HEK293 (cell line): ENCODE results near the gene SLC39A10.

Experiments used
- CTCF ChIA-PET: fragments of 350-600 bp; formaldehyde crosslinking; extraction: SDS; loops from one replicate; lab custom pipeline; 2021; ENCODE audit warnings: antibody characterized with exemption; lab: Yijun Ruan, JAX
- POLR2A ChIA-PET: fragments of 300-600 bp; formaldehyde crosslinking; extraction: SDS; loops from one replicate; lab custom pipeline; 2020; ENCODE audit warnings: antibody characterized with exemption, inconsistent platforms; lab: Yijun Ruan, JAX
- H3K27ac ChIP-seq: fragments of 200-500 bp; sonication (Bioruptor generic); 2 replicates; pipeline ENCODE4 v1.5.1; 2014; ENCODE audit warnings: low read depth, low read length, control low read depth, inconsistent platforms; ENCODE audit errors: extremely low read depth
- H3K36me3 ChIP-seq, 2 experiments: fragments of 200-500 bp in 1 of 2; sonication (Bioruptor generic) in 1 of 2; 1 replicate in 1 of 2; 2 replicates in 1 of 2; pipeline ENCODE4 v1.5.1; 2014 to 2017; ENCODE audit warnings: inconsistent platforms in 2 of 2, low read length in 2 of 2; ENCODE audit not compliant: control insufficient read depth in 2 of 2, insufficient read depth in 1 of 2
- H3K4me1 ChIP-seq: fragments of 200-500 bp; sonication (Bioruptor generic); 2 replicates; pipeline ENCODE4 v1.5.1; 2014; ENCODE audit warnings: mild to moderate bottlenecking, low read length, inconsistent platforms; ENCODE audit not compliant: control insufficient read depth, insufficient read depth
- H3K4me3 ChIP-seq: 2 replicates; pipeline ENCODE4 v1.5.1; 2011; ENCODE audit warnings: low read depth, mild to moderate bottlenecking, control low read depth, low read length, moderate library complexity
- H3K9me3 ChIP-seq: fragments of 200-500 bp; sonication (Bioruptor generic); 2 replicates; pipeline ENCODE4 v1.5.1; 2014; ENCODE audit warnings: low read depth, low read length, inconsistent platforms; ENCODE audit not compliant: control insufficient read depth, insufficient read depth
- GLI2 ChIP-seq: fragments of 450-650 bp; formaldehyde crosslinking; IDR thresholded peaks from 2 replicates; pipeline ENCODE4; 2017; ENCODE audit warnings: missing biosample characterization, missing genetic modification characterization, low read depth, borderline replicate concordance
- IKZF3 ChIP-seq: fragments of 450-650 bp; IDR thresholded peaks from 2 replicates; pipeline ENCODE4 v1.5.0; 2018; ENCODE audit warnings: missing biosample characterization, mild to moderate bottlenecking, missing genetic modification characterization, moderate library complexity
- KLF7 ChIP-seq: fragments of 450-650 bp; formaldehyde crosslinking; IDR thresholded peaks from 2 replicates; pipeline ENCODE4 v1.5.1; 2016; ENCODE audit warnings: missing biosample characterization, missing genetic modification characterization, borderline replicate concordance
- MZF1 ChIP-seq: fragments of 450-650 bp; formaldehyde crosslinking; IDR thresholded peaks from 2 replicates; pipeline ENCODE4 v1.5.1; 2017; ENCODE audit warnings: missing biosample characterization, missing genetic modification characterization, borderline replicate concordance
- SCRT1 ChIP-seq: fragments of 450-650 bp; formaldehyde crosslinking; IDR thresholded peaks from 2 replicates; pipeline ENCODE4 v1.5.1; 2016; ENCODE audit warnings: missing biosample characterization, missing genetic modification characterization, borderline replicate concordance
- SETDB1 ChIP-seq: IDR thresholded peaks from one replicate; pipeline ENCODE4 v1.6.1; 2017; ENCODE audit warnings: mild to moderate bottlenecking, low read length, moderate library complexity, mixed read lengths; ENCODE audit not compliant: insufficient read length
- ZNF155 ChIP-seq: fragments of 450-650 bp; formaldehyde crosslinking; IDR thresholded peaks from 2 replicates; pipeline ENCODE4 v1.5.1; 2016; ENCODE audit warnings: missing biosample characterization, missing genetic modification characterization
- ZNF426 ChIP-seq: fragments of 450-650 bp; formaldehyde crosslinking; IDR thresholded peaks from 2 replicates; pipeline ENCODE4 v1.5.1; 2017; ENCODE audit warnings: missing biosample characterization, missing genetic modification characterization, mild to moderate bottlenecking, inconsistent platforms, moderate library complexity
- ZNF433 ChIP-seq: fragments of 450-650 bp; formaldehyde crosslinking; IDR thresholded peaks from 2 replicates; pipeline ENCODE4 v1.5.1; 2016; ENCODE audit warnings: missing biosample characterization, missing genetic modification characterization, low read depth
- ZNF48 ChIP-seq: fragments of 450-650 bp; formaldehyde crosslinking; IDR thresholded peaks from 2 replicates; pipeline ENCODE4 v1.5.1; 2016; ENCODE audit warnings: missing biosample characterization, missing genetic modification characterization
- ZNF548 ChIP-seq: fragments of 450-650 bp; formaldehyde crosslinking; IDR thresholded peaks from 2 replicates; pipeline ENCODE4 v1.5.1; 2016; ENCODE audit warnings: missing biosample characterization, missing genetic modification characterization
- ZNF555 ChIP-seq: fragments of 450-650 bp; formaldehyde crosslinking; conservative IDR thresholded peaks from 2 replicates; pipeline ENCODE4 v1.5.1; 2017; ENCODE audit warnings: missing biosample characterization, mild to moderate bottlenecking, missing genetic modification characterization, inconsistent platforms
- ZNF558 ChIP-seq: fragments of 450-650 bp; formaldehyde crosslinking; IDR thresholded peaks from 2 replicates; pipeline ENCODE4 v1.5.1; 2016; ENCODE audit warnings: missing biosample characterization, missing genetic modification characterization
- ZNF596 ChIP-seq: fragments of 450-650 bp; IDR thresholded peaks from 2 replicates; pipeline ENCODE4 v1.5.0; 2018; ENCODE audit warnings: missing biosample characterization, mild to moderate bottlenecking, missing genetic modification characterization, moderate library complexity
- ZNF600 ChIP-seq: fragments of 450-650 bp; formaldehyde crosslinking; IDR thresholded peaks from 2 replicates; pipeline ENCODE4 v1.5.1; 2016; ENCODE audit warnings: missing biosample characterization, missing genetic modification characterization
- ZNF610 ChIP-seq: fragments of 450-650 bp; formaldehyde crosslinking; IDR thresholded peaks from 2 replicates; pipeline ENCODE4 v1.5.1; 2016; ENCODE audit warnings: missing biosample characterization, missing genetic modification characterization, borderline replicate concordance
- ZNF660 ChIP-seq: fragments of 450-650 bp; IDR thresholded peaks from 2 replicates; pipeline ENCODE4 v1.5.1; 2018; ENCODE audit warnings: missing biosample characterization, mild to moderate bottlenecking, missing genetic modification characterization
- ZNF701 ChIP-seq: fragments of 450-650 bp; formaldehyde crosslinking; IDR thresholded peaks from 2 replicates; pipeline ENCODE4 v1.5.1; 2016; ENCODE audit warnings: missing biosample characterization, missing genetic modification characterization
- ZNF747 ChIP-seq: fragments of 450-650 bp; formaldehyde crosslinking; IDR thresholded peaks from 2 replicates; pipeline ENCODE4 v1.5.1; 2016; ENCODE audit warnings: missing biosample characterization, missing genetic modification characterization
- TF ChIP-seq, protein P1 (sequence below): fragments of 450-650 bp; formaldehyde crosslinking; IDR thresholded peaks from 2 replicates; pipeline ENCODE4 v1.5.1; 2016; ENCODE audit warnings: missing biosample characterization, missing genetic modification characterization, borderline replicate concordance
- TF ChIP-seq, protein P2 (sequence below): fragments of 450-650 bp; formaldehyde crosslinking; IDR thresholded peaks from 2 replicates; pipeline ENCODE4; 2016; ENCODE audit warnings: missing biosample characterization, missing genetic modification characterization
- TF ChIP-seq, protein P3 (sequence below): fragments of 450-650 bp; formaldehyde crosslinking; IDR thresholded peaks from 2 replicates; pipeline ENCODE4 v1.5.1; 2017; ENCODE audit warnings: missing biosample characterization, missing genetic modification characterization
- TF ChIP-seq, protein P4 (sequence below): fragments of 450-650 bp; formaldehyde crosslinking; IDR thresholded peaks from 2 replicates; pipeline ENCODE4 v1.5.1; 2016; ENCODE audit warnings: missing biosample characterization, missing genetic modification characterization

SLC39A10 gene

DNA sequence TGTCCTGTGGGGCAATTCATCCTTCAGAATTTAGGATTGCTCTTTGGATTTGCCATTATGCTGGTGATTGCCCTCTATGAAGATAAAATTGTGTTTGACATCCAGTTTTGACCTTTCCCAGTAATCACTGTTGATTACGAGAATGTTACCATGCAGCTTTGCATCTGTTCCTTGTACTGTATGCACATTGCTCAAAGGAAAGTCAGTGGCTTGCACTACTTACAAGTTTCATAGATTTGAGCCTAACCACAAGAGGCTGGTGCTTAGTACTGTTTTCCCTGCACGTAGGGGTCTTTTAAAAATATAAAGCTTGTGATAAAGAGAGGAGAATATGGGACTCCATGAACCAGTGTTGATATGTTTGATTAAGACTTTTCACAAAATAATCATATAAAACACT, 77.9 kb downstream of the SLC39A10 start:
- Histone ChIP-seq H3K4me1 (no peaks in the 10 kb centered on the region), H3K36me3 (peaks cover 0 to 13% of the 10 kb centered on the region in 2 experiments; a peak in 1 of 3 replicates), H3K4me3 (no peak overlapping the region), H3K27ac (no peak overlapping the region), H3K9me3 (no peaks in the 10 kb centered on the region)
- TF ChIP-seq, protein P1, sequence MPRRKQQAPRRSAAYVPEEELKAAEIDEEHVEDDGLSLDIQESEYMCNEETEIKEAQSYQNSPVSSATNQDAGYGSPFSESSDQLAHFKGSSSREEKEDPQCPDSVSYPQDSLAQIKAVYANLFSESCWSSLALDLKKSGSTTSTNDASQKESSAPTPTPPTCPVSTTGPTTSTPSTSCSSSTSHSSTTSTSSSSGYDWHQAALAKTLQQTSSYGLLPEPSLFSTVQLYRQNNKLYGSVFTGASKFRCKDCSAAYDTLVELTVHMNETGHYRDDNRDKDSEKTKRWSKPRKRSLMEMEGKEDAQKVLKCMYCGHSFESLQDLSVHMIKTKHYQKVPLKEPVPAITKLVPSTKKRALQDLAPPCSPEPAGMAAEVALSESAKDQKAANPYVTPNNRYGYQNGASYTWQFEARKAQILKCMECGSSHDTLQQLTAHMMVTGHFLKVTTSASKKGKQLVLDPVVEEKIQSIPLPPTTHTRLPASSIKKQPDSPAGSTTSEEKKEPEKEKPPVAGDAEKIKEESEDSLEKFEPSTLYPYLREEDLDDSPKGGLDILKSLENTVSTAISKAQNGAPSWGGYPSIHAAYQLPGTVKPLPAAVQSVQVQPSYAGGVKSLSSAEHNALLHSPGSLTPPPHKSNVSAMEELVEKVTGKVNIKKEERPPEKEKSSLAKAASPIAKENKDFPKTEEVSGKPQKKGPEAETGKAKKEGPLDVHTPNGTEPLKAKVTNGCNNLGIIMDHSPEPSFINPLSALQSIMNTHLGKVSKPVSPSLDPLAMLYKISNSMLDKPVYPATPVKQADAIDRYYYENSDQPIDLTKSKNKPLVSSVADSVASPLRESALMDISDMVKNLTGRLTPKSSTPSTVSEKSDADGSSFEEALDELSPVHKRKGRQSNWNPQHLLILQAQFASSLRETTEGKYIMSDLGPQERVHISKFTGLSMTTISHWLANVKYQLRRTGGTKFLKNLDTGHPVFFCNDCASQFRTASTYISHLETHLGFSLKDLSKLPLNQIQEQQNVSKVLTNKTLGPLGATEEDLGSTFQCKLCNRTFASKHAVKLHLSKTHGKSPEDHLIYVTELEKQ (tag by site-specific recombination): no peak
- TF ChIP-seq ZNF596 (tag by site-specific recombination): no peak
- TF ChIP-seq ZNF660 (tag by site-specific recombination): no peak
- TF ChIP-seq ZNF701 (tag by site-specific recombination): no peak
- no peak for TF ChIP-seq ZNF48 (tag by site-specific recombination)
- TF ChIP-seq, protein P2, sequence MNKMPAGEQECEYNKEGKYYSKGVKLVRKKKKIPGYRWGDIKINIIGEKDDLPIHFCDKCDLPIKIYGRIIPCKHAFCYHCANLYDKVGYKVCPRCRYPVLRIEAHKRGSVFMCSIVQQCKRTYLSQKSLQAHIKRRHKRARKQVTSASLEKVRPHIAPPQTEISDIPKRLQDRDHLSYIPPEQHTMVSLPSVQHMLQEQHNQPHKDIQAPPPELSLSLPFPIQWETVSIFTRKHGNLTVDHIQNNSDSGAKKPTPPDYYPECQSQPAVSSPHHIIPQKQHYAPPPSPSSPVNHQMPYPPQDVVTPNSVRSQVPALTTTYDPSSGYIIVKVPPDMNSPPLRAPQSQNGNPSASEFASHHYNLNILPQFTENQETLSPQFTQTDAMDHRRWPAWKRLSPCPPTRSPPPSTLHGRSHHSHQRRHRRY: no peak
- no peak for TF ChIP-seq IKZF3 (tag by site-specific recombination)
- no peak for TF ChIP-seq GLI2 (tag by site-specific recombination)
- no peak for TF ChIP-seq ZNF555 (tag by site-specific recombination)
- TF ChIP-seq ZNF747 (tag by site-specific recombination): no peak
- TF ChIP-seq, protein P3, sequence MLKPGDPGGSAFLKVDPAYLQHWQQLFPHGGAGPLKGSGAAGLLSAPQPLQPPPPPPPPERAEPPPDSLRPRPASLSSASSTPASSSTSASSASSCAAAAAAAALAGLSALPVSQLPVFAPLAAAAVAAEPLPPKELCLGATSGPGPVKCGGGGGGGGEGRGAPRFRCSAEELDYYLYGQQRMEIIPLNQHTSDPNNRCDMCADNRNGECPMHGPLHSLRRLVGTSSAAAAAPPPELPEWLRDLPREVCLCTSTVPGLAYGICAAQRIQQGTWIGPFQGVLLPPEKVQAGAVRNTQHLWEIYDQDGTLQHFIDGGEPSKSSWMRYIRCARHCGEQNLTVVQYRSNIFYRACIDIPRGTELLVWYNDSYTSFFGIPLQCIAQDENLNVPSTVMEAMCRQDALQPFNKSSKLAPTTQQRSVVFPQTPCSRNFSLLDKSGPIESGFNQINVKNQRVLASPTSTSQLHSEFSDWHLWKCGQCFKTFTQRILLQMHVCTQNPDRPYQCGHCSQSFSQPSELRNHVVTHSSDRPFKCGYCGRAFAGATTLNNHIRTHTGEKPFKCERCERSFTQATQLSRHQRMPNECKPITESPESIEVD (tag by site-specific recombination): no peak
- no peak for TF ChIP-seq SCRT1 (tag by site-specific recombination)
- TF ChIP-seq ZNF548 (tag by site-specific recombination): no peak
- TF ChIP-seq ZNF610 (tag by site-specific recombination): no peak
- ChIA-PET CTCF (no interaction called here), POLR2A (no interaction called here)

DNA sequence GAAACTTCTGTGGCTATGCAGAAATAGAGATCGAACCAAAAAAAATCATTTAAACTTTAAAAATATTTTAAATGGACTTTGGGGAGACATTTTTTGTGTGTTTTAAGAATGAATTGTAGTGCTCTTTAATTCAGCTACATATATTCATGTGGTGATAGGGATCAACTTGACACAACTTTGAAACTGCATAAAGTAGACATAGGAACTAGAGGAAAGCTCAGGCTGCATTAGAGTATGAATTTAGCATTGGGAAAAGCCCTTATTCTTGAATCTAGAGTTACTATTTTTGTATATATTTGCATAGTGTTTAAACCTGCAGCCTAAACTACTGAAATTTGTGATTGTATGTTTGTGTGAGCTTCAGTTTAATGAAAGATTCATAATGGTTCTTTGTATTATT, 78.3 kb downstream of the SLC39A10 start:
- TF ChIP-seq ZNF558 (no peak), MZF1 (tag by site-specific recombination) (no peak), ZNF600 (tag by site-specific recombination) (no peak), SETDB1 (no peak), ZNF155 (tag by site-specific recombination) (no peak), KLF7 (tag by site-specific recombination) (no peak), ZNF433 (tag by site-specific recombination) (no peak), ZNF426 (tag by site-specific recombination) (no peak)
- TF ChIP-seq, protein P4, sequence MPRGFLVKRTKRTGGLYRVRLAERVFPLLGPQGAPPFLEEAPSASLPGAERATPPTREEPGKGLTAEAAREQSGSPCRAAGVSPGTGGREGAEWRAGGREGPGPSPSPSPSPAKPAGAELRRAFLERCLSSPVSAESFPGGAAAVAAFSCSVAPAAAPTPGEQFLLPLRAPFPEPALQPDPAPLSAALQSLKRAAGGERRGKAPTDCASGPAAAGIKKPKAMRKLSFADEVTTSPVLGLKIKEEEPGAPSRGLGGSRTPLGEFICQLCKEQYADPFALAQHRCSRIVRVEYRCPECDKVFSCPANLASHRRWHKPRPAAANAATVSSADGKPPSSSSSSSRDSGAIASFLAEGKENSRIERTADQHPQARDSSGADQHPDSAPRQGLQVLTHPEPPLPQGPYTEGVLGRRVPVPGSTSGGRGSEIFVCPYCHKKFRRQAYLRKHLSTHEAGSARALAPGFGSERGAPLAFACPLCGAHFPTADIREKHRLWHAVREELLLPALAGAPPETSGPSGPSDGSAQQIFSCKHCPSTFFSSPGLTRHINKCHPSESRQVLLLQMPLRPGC (tag by site-specific recombination): no peak
- TF ChIP-seq, all 188 proteins: peak for 0
- POLR2A ChIA-PET: no interaction called here
- no peaks in the 10 kb centered on the region for H3K9me3 ChIP-seq
- no peak overlapping the region for H3K27ac ChIP-seq
- peaks cover 0 to 11% of the 10 kb centered on the region in 2 experiments; a peak in 1 of 3 replicates for H3K36me3 ChIP-seq
- CTCF ChIA-PET: interaction anchor here (0.7 kb wide), 1 partner anchor 107 kb away, joined by 3 read pairs; no protein-coding TSS in a partner anchor
- H3K4me1 ChIP-seq: no peaks in the 10 kb centered on the region
- no peak overlapping the region for H3K4me3 ChIP-seq
